Measurements from ENCODE around the gene NT5DC1.

Gene NT5DC1

GRCh38 chr6:116291701-116292396, 191.2 kb downstream of the NT5DC1 start:
- ChIA-PET CTCF (interaction anchor here (0.6 to 2.8 kb wide), 8 partner anchors 23 to 492 kb away, joined by 3 to 15 read pairs (median 6); partner anchors contain the start of gene CALHM5), POLR2A (no interaction called here)
- TF ChIP-seq ZNF311 (tag by site-specific recombination; IDR thresholded peaks at IDR 0.05; ENCODE audit: borderline replicate concordance) = no peak
- no peak for TF ChIP-seq ZNF174 (tag by site-specific recombination; IDR thresholded peaks at IDR 0.05)
- TF ChIP-seq PRDM10 (tag by site-specific recombination; IDR thresholded peaks at IDR 0.05) = no peak
- no peak for TF ChIP-seq ZNF335 (tag by site-specific recombination; conservative IDR thresholded peaks at IDR 0.05)
- no peak for TF ChIP-seq PRDM2 (tag by site-specific recombination; IDR thresholded peaks at IDR 0.05; ENCODE audit: borderline replicate concordance)
- TF ChIP-seq ZNF654 (tag by site-specific recombination; IDR thresholded peaks at IDR 0.05; ENCODE audit: low read depth) = no peak
- no peak for TF ChIP-seq ZXDB (tag by site-specific recombination; IDR thresholded peaks at IDR 0.05)
- no peak for TF ChIP-seq ZNF791 (tag by site-specific recombination; IDR thresholded peaks at IDR 0.05)
- TF ChIP-seq PATZ1 (tag by site-specific recombination; IDR thresholded peaks at IDR 0.05) = no peak
- TF ChIP-seq ZNF114 (tag by site-specific recombination; IDR thresholded peaks at IDR 0.05) = no peak
- TF ChIP-seq SCRT2 (tag by site-specific recombination; IDR thresholded peaks at IDR 0.05) = no peak
- TF ChIP-seq ZNF302 (tag by site-specific recombination; IDR thresholded peaks at IDR 0.05; ENCODE audit: low read depth) = no peak
- no peak for TF ChIP-seq BCL11B (tag by site-specific recombination; IDR thresholded peaks at IDR 0.05; ENCODE audit: low read depth)
- no peak for TF ChIP-seq ZBTB17 (tag by site-specific recombination; IDR thresholded peaks at IDR 0.05)
- no peak for TF ChIP-seq ZNF354C (tag by site-specific recombination; IDR thresholded peaks at IDR 0.05; ENCODE audit: borderline replicate concordance, low read depth)
- no peaks in the 10 kb centered on the region for H3K4me1 ChIP-seq (ENCODE audit: control insufficient read depth, insufficient read depth, low read length)
- H3K36me3 ChIP-seq (ENCODE audit: control insufficient read depth in 2 of 2, insufficient read depth in 1 of 2, low read length in 2 of 2) = no peaks in the 10 kb centered on the region
- H3K27ac ChIP-seq (ENCODE audit: extremely low read depth, low read depth, low read length) = no peak overlapping the region
- H3K4me3 ChIP-seq (ENCODE audit: low read depth, low read length) = no peak overlapping the region
- H3K9me3 ChIP-seq (ENCODE audit: control insufficient read depth, insufficient read depth, low read depth, low read length) = no peaks in the 10 kb centered on the region
